Measurements from ENCODE around the gene SVOP. TPM values are rescaled to one million over a fixed set of nuclear protein-coding genes. Genes with fewer than 3 reads are reported as not detected.
A peak's percentile ranks its signal among the peaks of the same experiment; 100 is the strongest.

Gene SVOP
- total RNA-seq, 2 experiments from 2014 or later = not detected

- H3K9me3 ChIP-seq (ENCODE audit: low read length) = no peaks in the 10 kb centered on the region
- TF ChIP-seq CTCF (conservative IDR thresholded peaks at IDR 0.05; ENCODE audit: low read length) (no peak), EZH2phosphoT487 (IDR thresholded peaks at IDR 0.05; ENCODE audit: borderline replicate concordance, low read depth, low read length) (no peak)
- no peaks in the 10 kb centered on the region for H3K9me2 ChIP-seq (ENCODE audit: insufficient read depth, low read length)
- no peaks in the 10 kb centered on the region for H3K36me3 ChIP-seq (ENCODE audit: insufficient read depth, low read length)
- H2AFZ ChIP-seq (ENCODE audit: low read length) = peak overlapping the region; percentile 93
- DNase-seq (ENCODE audit: low spot score) = peak; percentile 70
- ChIA-PET CTCF (ENCODE audit: unreplicated experiment) (no interaction called here), POLR2A (interaction anchor here (0.6 to 3.4 kb wide), 10 partner anchors 8 to 1241 kb away, joined by 3 to 18 read pairs (median 3); no protein-coding TSS in a partner anchor)
- peaks cover 25% of the 10 kb centered on the region for H3K4me1 ChIP-seq (ENCODE audit: insufficient read depth, low read length, poor library complexity, severe bottlenecking)
- no TSS peak for BruUV-seq (replicated peaks)
- H3K4me2 ChIP-seq (ENCODE audit: low read length) = peak overlapping the region; percentile 60
- no peaks in the 10 kb centered on the region for H3K79me2 ChIP-seq (ENCODE audit: insufficient read depth, low read depth, low read length)
- H3K27ac ChIP-seq (ENCODE audit: low read depth, low read length, poor library complexity, severe bottlenecking) = peak overlapping the region; percentile 41
- peak overlapping the region; percentile 21 for H3K4me3 ChIP-seq (ENCODE audit: low read depth, low read length, poor library complexity, severe bottlenecking)
- intact Hi-C loops (cut with micrococcal nuclease; ENCODE audit: unreplicated experiment) = no loop called here
- no peaks in the 10 kb centered on the region for H4K20me1 ChIP-seq (ENCODE audit: insufficient read depth, low read length)
Measured at GRCh38 chr12:108930155-108930554, 90.7 kb downstream of the SVOP start.

DNA sequence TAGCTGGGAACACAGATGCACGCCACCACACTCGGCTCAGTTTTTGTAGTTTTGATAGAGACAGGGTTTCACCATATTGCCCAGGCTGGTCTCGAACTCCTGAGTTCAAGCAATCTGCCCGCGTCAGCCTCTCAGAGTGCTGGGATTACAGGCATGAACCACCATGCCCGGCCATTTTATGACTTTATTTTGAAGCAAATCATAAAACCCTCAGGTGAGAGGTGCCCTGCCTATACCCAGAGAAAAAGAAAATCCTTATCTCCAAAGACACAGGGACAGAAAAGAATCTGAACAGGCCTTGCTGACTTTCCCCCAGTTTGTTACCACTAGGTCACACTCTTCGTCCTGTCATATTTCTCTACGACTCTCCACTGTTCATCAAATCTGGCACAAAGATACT lies 92.2 kb downstream of the SVOP start:
- TF ChIP-seq EZH2phosphoT487 (IDR thresholded peaks at IDR 0.05; ENCODE audit: borderline replicate concordance, low read depth, low read length) (no peak), CTCF (conservative IDR thresholded peaks at IDR 0.05; ENCODE audit: low read length) (no peak)
- Histone ChIP-seq H4K20me1 (ENCODE audit: insufficient read depth, low read length) (no peaks in the 10 kb centered on the region), H3K4me3 (ENCODE audit: low read depth, low read length, poor library complexity, severe bottlenecking) (no peak overlapping the region), H3K27ac (ENCODE audit: low read depth, low read length, poor library complexity, severe bottlenecking) (no peak overlapping the region), H3K9me2 (ENCODE audit: insufficient read depth, low read length) (no peaks in the 10 kb centered on the region), H3K9me3 (ENCODE audit: low read length) (no peaks in the 10 kb centered on the region), H3K79me2 (ENCODE audit: insufficient read depth, low read depth, low read length) (no peaks in the 10 kb centered on the region), H3K4me2 (ENCODE audit: low read length) (no peak overlapping the region), H2AFZ (ENCODE audit: low read length) (no peak overlapping the region), H3K36me3 (ENCODE audit: insufficient read depth, low read length) (no peaks in the 10 kb centered on the region), H3K4me1 (ENCODE audit: insufficient read depth, low read length, poor library complexity, severe bottlenecking) (peaks cover 27% of the 10 kb centered on the region)
- intact Hi-C loops (cut with micrococcal nuclease; ENCODE audit: unreplicated experiment) = no loop called here
- no peak for DNase-seq (ENCODE audit: low spot score)
- BruUV-seq (replicated peaks) = no TSS peak
- ChIA-PET CTCF (ENCODE audit: unreplicated experiment) (no interaction called here), POLR2A (interaction anchor here (3.4 kb wide), 1 partner anchor 11 kb away, joined by 18 read pairs; no protein-coding TSS in a partner anchor)

DNA sequence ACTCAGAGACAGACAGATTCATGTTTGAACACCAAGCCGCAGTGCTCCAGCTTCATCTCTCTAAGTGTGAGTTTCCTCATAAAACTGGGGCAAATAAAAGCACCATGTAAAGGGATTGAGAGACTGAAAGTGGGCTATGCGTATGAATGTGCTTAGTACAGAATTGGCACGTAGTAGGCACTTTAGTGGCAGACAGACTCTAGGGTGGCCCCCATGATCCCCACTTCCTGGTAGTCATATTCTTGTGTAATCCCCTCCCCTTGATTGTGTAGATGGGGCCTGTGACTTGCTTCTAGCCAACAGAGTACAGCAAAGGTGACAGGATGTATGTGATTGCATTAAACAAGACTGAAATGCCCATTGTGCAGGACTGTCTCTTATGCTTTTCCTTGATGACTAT lies 98.0 kb downstream of the SVOP start:
- intact Hi-C loops (cut with micrococcal nuclease; ENCODE audit: unreplicated experiment) = no loop called here
- DNase-seq (ENCODE audit: low spot score) = no peak
- ChIA-PET CTCF (ENCODE audit: unreplicated experiment) (no interaction called here), POLR2A (no interaction called here)
- H3K4me2 ChIP-seq (ENCODE audit: low read length) = no peak overlapping the region
- no peaks in the 10 kb centered on the region for H3K9me2 ChIP-seq (ENCODE audit: insufficient read depth, low read length)
- H4K20me1 ChIP-seq (ENCODE audit: insufficient read depth, low read length) = no peaks in the 10 kb centered on the region
- H3K79me2 ChIP-seq (ENCODE audit: insufficient read depth, low read depth, low read length) = no peaks in the 10 kb centered on the region
- H3K27ac ChIP-seq (ENCODE audit: low read depth, low read length, poor library complexity, severe bottlenecking) = no peak overlapping the region
- H3K4me3 ChIP-seq (ENCODE audit: low read depth, low read length, poor library complexity, severe bottlenecking) = no peak overlapping the region
- TF ChIP-seq CTCF (conservative IDR thresholded peaks at IDR 0.05; ENCODE audit: low read length) = no peak
- no peak overlapping the region for H2AFZ ChIP-seq (ENCODE audit: low read length)
- BruUV-seq (replicated peaks) = no TSS peak
- H3K4me1 ChIP-seq (ENCODE audit: insufficient read depth, low read length, poor library complexity, severe bottlenecking) = peaks cover 6% of the 10 kb centered on the region
- no peaks in the 10 kb centered on the region for H3K9me3 ChIP-seq (ENCODE audit: low read length)
- no peaks in the 10 kb centered on the region for H3K36me3 ChIP-seq (ENCODE audit: insufficient read depth, low read length)

Measured in OCI-LY7 (cell line).